GM23248 (cell line): ENCODE results near the gene SETD2.

Experiments used
- EZH2 ChIP-seq: fragments of 200-600 bp; sonication (generic); IDR thresholded peaks from 2 replicates; pipeline ENCODE4 v1.6.1; 2018; ENCODE audit warnings: antibody characterized with exemption, mild to moderate bottlenecking; ENCODE audit not compliant: insufficient read depth, poor library complexity, severe bottlenecking
- EZH2phosphoT487 ChIP-seq: fragments of 200-600 bp; sonication (generic); IDR thresholded peaks from 2 replicates; pipeline ENCODE4 v1.6.1; 2018; ENCODE audit warnings: antibody characterized with exemption, moderate library complexity, mild to moderate bottlenecking, low read depth; ENCODE audit not compliant: insufficient read depth

- no peak for TF ChIP-seq EZH2
- no peak for TF ChIP-seq EZH2phosphoT487
Measured at GRCh38 chr3:47108546-47108945, 55.4 kb downstream of the SETD2 start.
